ENCODE results near the gene ADRM1.

Gene ADRM1

GRCh38 chr20:62280303-62280702 lies 22.5 kb upstream of the ADRM1 start:
- H3K4me1 ChIP-seq (ENCODE audit: control insufficient read depth, insufficient read depth, low read length, poor library complexity, severe bottlenecking) = no peaks in the 10 kb centered on the region
- peaks cover 69% of the 10 kb centered on the region for H3K36me3 ChIP-seq (ENCODE audit: control insufficient read depth, insufficient read depth, low read length)
- no peak overlapping the region for H3K27ac ChIP-seq (ENCODE audit: low read depth, low read length, severe bottlenecking)
- no peak overlapping the region for H3K4me3 ChIP-seq (ENCODE audit: extremely low read depth, insufficient read depth, low read length, poor library complexity, severe bottlenecking)
- 77 to 95% methylated on average over 3 of the region's 4 CpGs for WGBS, 2 experiments (ENCODE audit: insufficient coverage in 2 of 2)
- H3K9me3 ChIP-seq (ENCODE audit: control insufficient read depth, low read length) = no peaks in the 10 kb centered on the region

- Histone ChIP-seq H3K4me3 (ENCODE audit: extremely low read depth, insufficient read depth, low read length, poor library complexity, severe bottlenecking) (no peak overlapping the region), H3K27ac (ENCODE audit: low read depth, low read length, severe bottlenecking) (no peak overlapping the region), H3K9me3 (ENCODE audit: control insufficient read depth, low read length) (no peaks in the 10 kb centered on the region), H3K36me3 (ENCODE audit: control insufficient read depth, insufficient read depth, low read length) (peaks cover 69% of the 10 kb centered on the region), H3K4me1 (ENCODE audit: control insufficient read depth, insufficient read depth, low read length, poor library complexity, severe bottlenecking) (no peaks in the 10 kb centered on the region)
- WGBS, 2 experiments (ENCODE audit: insufficient coverage in 2 of 2) = 95% methylated on average over 30 to 31 of the region's 31 CpGs
Observed at GRCh38 chr20:62281161-62281933, 21.4 kb upstream of the ADRM1 start.

- Histone ChIP-seq H3K4me1 (ENCODE audit: control insufficient read depth, insufficient read depth, low read length, poor library complexity, severe bottlenecking) (no peaks in the 10 kb centered on the region), H3K36me3 (ENCODE audit: control insufficient read depth, insufficient read depth, low read length) (peaks cover 74% of the 10 kb centered on the region), H3K4me3 (ENCODE audit: extremely low read depth, insufficient read depth, low read length, poor library complexity, severe bottlenecking) (no peak overlapping the region), H3K9me3 (ENCODE audit: control insufficient read depth, low read length) (no peaks in the 10 kb centered on the region), H3K27ac (ENCODE audit: low read depth, low read length, severe bottlenecking) (no peak overlapping the region)
- 92 to 94% methylated on average over 5 to 7 of the region's 7 CpGs for WGBS, 2 experiments (ENCODE audit: insufficient coverage in 2 of 2)
Observed at GRCh38 chr20:62282103-62282502, 20.7 kb upstream of the ADRM1 start.

- no peak overlapping the region for H3K4me3 ChIP-seq (ENCODE audit: extremely low read depth, insufficient read depth, low read length, poor library complexity, severe bottlenecking)
- peaks cover 69% of the 10 kb centered on the region for H3K36me3 ChIP-seq (ENCODE audit: control insufficient read depth, insufficient read depth, low read length)
- no peaks in the 10 kb centered on the region for H3K9me3 ChIP-seq (ENCODE audit: control insufficient read depth, low read length)
- WGBS, 2 experiments (ENCODE audit: insufficient coverage in 2 of 2) = 88 to 92% methylated on average over 14 to 15 of the region's 16 CpGs
- no peaks in the 10 kb centered on the region for H3K4me1 ChIP-seq (ENCODE audit: control insufficient read depth, insufficient read depth, low read length, poor library complexity, severe bottlenecking)
- H3K27ac ChIP-seq (ENCODE audit: low read depth, low read length, severe bottlenecking) = no peak overlapping the region
Observed at GRCh38 chr20:62282877-62283503, 19.8 kb upstream of the ADRM1 start.

GRCh38 chr20:62284448-62284847 lies 18.3 kb upstream of the ADRM1 start:
- no peaks in the 10 kb centered on the region for H3K9me3 ChIP-seq (ENCODE audit: control insufficient read depth, low read length)
- no peak overlapping the region for H3K4me3 ChIP-seq (ENCODE audit: extremely low read depth, insufficient read depth, low read length, poor library complexity, severe bottlenecking)
- H3K36me3 ChIP-seq (ENCODE audit: control insufficient read depth, insufficient read depth, low read length) = peaks cover 65% of the 10 kb centered on the region

GRCh38 chr20:62285151-62285550 lies 17.6 kb upstream of the ADRM1 start:
- H3K4me1 ChIP-seq (ENCODE audit: control insufficient read depth, insufficient read depth, low read length, poor library complexity, severe bottlenecking) = no peaks in the 10 kb centered on the region
- 94 to 97% methylated on average over 6 of the region's 6 CpGs for WGBS, 2 experiments (ENCODE audit: insufficient coverage in 2 of 2)
- peaks cover 60% of the 10 kb centered on the region for H3K36me3 ChIP-seq (ENCODE audit: control insufficient read depth, insufficient read depth, low read length)
- peak overlapping the region; percentile 53 for H3K27ac ChIP-seq (ENCODE audit: low read depth, low read length, severe bottlenecking)
- no peak overlapping the region for H3K4me3 ChIP-seq (ENCODE audit: extremely low read depth, insufficient read depth, low read length, poor library complexity, severe bottlenecking)
- H3K9me3 ChIP-seq (ENCODE audit: control insufficient read depth, low read length) = no peaks in the 10 kb centered on the region

More at GRCh38 chr20:62284448-62284847, 18.3 kb upstream of the ADRM1 start:
- 89 to 99% methylated on average over 5 of the region's 6 CpGs for WGBS, 2 experiments (ENCODE audit: insufficient coverage in 2 of 2)
- Histone ChIP-seq H3K27ac (ENCODE audit: low read depth, low read length, severe bottlenecking) (no peak overlapping the region), H3K4me1 (ENCODE audit: control insufficient read depth, insufficient read depth, low read length, poor library complexity, severe bottlenecking) (no peaks in the 10 kb centered on the region)

GRCh38 chr20:62285722-62286121 lies 17.1 kb upstream of the ADRM1 start:
- H3K4me3 ChIP-seq (ENCODE audit: extremely low read depth, insufficient read depth, low read length, poor library complexity, severe bottlenecking) = no peak overlapping the region
- H3K4me1 ChIP-seq (ENCODE audit: control insufficient read depth, insufficient read depth, low read length, poor library complexity, severe bottlenecking) = no peaks in the 10 kb centered on the region
- WGBS, 2 experiments (ENCODE audit: insufficient coverage in 2 of 2) = 87 to 89% methylated on average over 22 to 23 of the region's 23 CpGs
- H3K27ac ChIP-seq (ENCODE audit: low read depth, low read length, severe bottlenecking) = peak overlapping the region; percentile 53
- no peaks in the 10 kb centered on the region for H3K9me3 ChIP-seq (ENCODE audit: control insufficient read depth, low read length)
- H3K36me3 ChIP-seq (ENCODE audit: control insufficient read depth, insufficient read depth, low read length) = peaks cover 55% of the 10 kb centered on the region

- H3K36me3 ChIP-seq (ENCODE audit: control insufficient read depth, insufficient read depth, low read length) = peaks cover 52% of the 10 kb centered on the region
- WGBS, 2 experiments (ENCODE audit: insufficient coverage in 2 of 2) = 96 to 97% methylated on average over 24 to 25 of the region's 25 CpGs
- H3K27ac ChIP-seq (ENCODE audit: low read depth, low read length, severe bottlenecking) = no peak overlapping the region
- H3K4me3 ChIP-seq (ENCODE audit: extremely low read depth, insufficient read depth, low read length, poor library complexity, severe bottlenecking) = no peak overlapping the region
- no peaks in the 10 kb centered on the region for H3K9me3 ChIP-seq (ENCODE audit: control insufficient read depth, low read length)
- H3K4me1 ChIP-seq (ENCODE audit: control insufficient read depth, insufficient read depth, low read length, poor library complexity, severe bottlenecking) = no peaks in the 10 kb centered on the region
Observed at GRCh38 chr20:62286493-62287064, 16.2 kb upstream of the ADRM1 start.

- no peaks in the 10 kb centered on the region for H3K4me1 ChIP-seq (ENCODE audit: control insufficient read depth, insufficient read depth, low read length, poor library complexity, severe bottlenecking)
- no peaks in the 10 kb centered on the region for H3K9me3 ChIP-seq (ENCODE audit: control insufficient read depth, low read length)
- H3K4me3 ChIP-seq (ENCODE audit: extremely low read depth, insufficient read depth, low read length, poor library complexity, severe bottlenecking) = no peak overlapping the region
- H3K27ac ChIP-seq (ENCODE audit: low read depth, low read length, severe bottlenecking) = no peak overlapping the region
- peaks cover 52% of the 10 kb centered on the region for H3K36me3 ChIP-seq (ENCODE audit: control insufficient read depth, insufficient read depth, low read length)
- 84 to 95% methylated on average over 2 to 5 of the region's 6 CpGs for WGBS, 2 experiments (ENCODE audit: insufficient coverage in 2 of 2)
Observed at GRCh38 chr20:62287129-62287528, 15.7 kb upstream of the ADRM1 start.

- no peaks in the 10 kb centered on the region for H3K9me3 ChIP-seq (ENCODE audit: control insufficient read depth, low read length)
- H3K4me1 ChIP-seq (ENCODE audit: control insufficient read depth, insufficient read depth, low read length, poor library complexity, severe bottlenecking) = no peaks in the 10 kb centered on the region
- H3K36me3 ChIP-seq (ENCODE audit: control insufficient read depth, insufficient read depth, low read length) = peaks cover 45% of the 10 kb centered on the region
- no peak overlapping the region for H3K27ac ChIP-seq (ENCODE audit: low read depth, low read length, severe bottlenecking)
- H3K4me3 ChIP-seq (ENCODE audit: extremely low read depth, insufficient read depth, low read length, poor library complexity, severe bottlenecking) = no peak overlapping the region
- 94 to 95% methylated on average over 7 to 10 of the region's 12 CpGs for WGBS, 2 experiments (ENCODE audit: insufficient coverage in 2 of 2)
Observed at GRCh38 chr20:62287759-62288534, 14.8 kb upstream of the ADRM1 start.

Measured in mesodermal cell (in vitro differentiated cells).